ENCODE results near the gene CALR. TPM values are rescaled to one million over a fixed set of nuclear protein-coding genes. Genes with fewer than 3 reads are reported as not detected.
A peak's percentile ranks its signal among the peaks of the same experiment; 100 is the strongest.

CALR gene
- total RNA-seq, 1 donor from 2014 or later, result 365 TPM

GRCh38 chr19:12896460-12896859, 41.9 kb upstream of the CALR start:
- no peak for TF ChIP-seq CTCF (IDR thresholded peaks at IDR 0.05; ENCODE audit: borderline replicate concordance)
- H3K27me3 ChIP-seq (ENCODE audit: low read depth), result no peaks in the 10 kb centered on the region

GRCh38 chr19:12899891-12900518, 38.4 kb upstream of the CALR start:
- Histone ChIP-seq H3K9me3 (replicated peaks) (no peaks in the 10 kb centered on the region), H3K36me3 (peaks cover 49% of the 10 kb centered on the region), H3K27me3 (ENCODE audit: low read depth) (no peaks in the 10 kb centered on the region), H3K4me3 (no peak overlapping the region), H3K27ac (replicated peaks) (no peak overlapping the region), H3K4me1 (no peaks in the 10 kb centered on the region)
- no peak for TF ChIP-seq CTCF (IDR thresholded peaks at IDR 0.05; ENCODE audit: borderline replicate concordance)
- intact Hi-C loops (cut with micrococcal nuclease), result no loop called here
- no peak for DNase-seq

More at GRCh38 chr19:12896460-12896859, 41.9 kb upstream of the CALR start:
- Histone ChIP-seq H3K4me3 (no peak overlapping the region), H3K4me1 (peaks cover 12% of the 10 kb centered on the region), H3K27ac (replicated peaks) (no peak overlapping the region), H3K9me3 (replicated peaks) (no peaks in the 10 kb centered on the region), H3K36me3 (peaks cover 70% of the 10 kb centered on the region)
- no peak for DNase-seq
- intact Hi-C loops (cut with micrococcal nuclease), result no loop called here

GRCh38 chr19:12907166-12907565, 31.2 kb upstream of the CALR start:
- Histone ChIP-seq H3K27me3 (ENCODE audit: low read depth) (no peaks in the 10 kb centered on the region), H3K9me3 (replicated peaks) (no peaks in the 10 kb centered on the region), H3K27ac (replicated peaks) (no peak overlapping the region), H3K36me3 (no peaks in the 10 kb centered on the region), H3K4me1 (peaks cover 1% of the 10 kb centered on the region), H3K4me3 (no peak overlapping the region)
- intact Hi-C loops (cut with micrococcal nuclease), result no loop called here
- no peak for TF ChIP-seq CTCF (IDR thresholded peaks at IDR 0.05; ENCODE audit: borderline replicate concordance)
- no peak for DNase-seq

GRCh38 chr19:12912571-12912970, 25.8 kb upstream of the CALR start:
- peak overlapping the region; percentile 77 for H3K27ac ChIP-seq (replicated peaks)

GRCh38 chr19:12913011-12913561, 25.3 kb upstream of the CALR start:
- Histone ChIP-seq H3K4me1 (peaks cover 22% of the 10 kb centered on the region), H3K27ac (replicated peaks) (peak overlapping the region; percentile 77), H3K9me3 (replicated peaks) (no peaks in the 10 kb centered on the region), H3K36me3 (no peaks in the 10 kb centered on the region), H3K27me3 (ENCODE audit: low read depth) (no peaks in the 10 kb centered on the region), H3K4me3 (peak overlapping the region; percentile 52)
- TF ChIP-seq CTCF (IDR thresholded peaks at IDR 0.05; ENCODE audit: borderline replicate concordance), result no peak
- DNase-seq, result peak; percentile 77
- intact Hi-C loops (cut with micrococcal nuclease), result no loop called here

More at GRCh38 chr19:12912571-12912970, 25.8 kb upstream of the CALR start:
- peaks cover 22% of the 10 kb centered on the region for H3K4me1 ChIP-seq
- H3K4me3 ChIP-seq, result peak overlapping the region; percentile 52
- DNase-seq, result no peak
- intact Hi-C loops (cut with micrococcal nuclease), result no loop called here
- no peaks in the 10 kb centered on the region for H3K36me3 ChIP-seq
- TF ChIP-seq CTCF (IDR thresholded peaks at IDR 0.05; ENCODE audit: borderline replicate concordance), result no peak
- H3K27me3 ChIP-seq (ENCODE audit: low read depth), result no peaks in the 10 kb centered on the region
- H3K9me3 ChIP-seq (replicated peaks), result no peaks in the 10 kb centered on the region

Measured in left ventricle myocardium inferior (tissue), 1 donor.